Stomach (tissue), 9 donors: ENCODE measurements around the gene CFB. TPM values are rescaled to one million over a fixed set of nuclear protein-coding genes. Genes with fewer than 3 reads are reported as not detected.
"Not testable (repeated sequence)": the region's sequence is repeated elsewhere in the genome, so short reads cannot be mapped to it uniquely, and the experiment has no call there.

Experiments
- DNase-seq, 2 donors: peaks; one replicate each; pipeline versions ENCODE4 v3.0.0 to v3.0.0-alpha.2; 2013 to 2019
- H3K27ac ChIP-seq, 5 donors: fragments of 200-600 bp in 4 of 5; sonication (generic) in 4 of 5; one replicate each; pipeline ENCODE4 v1.5.1; 2013 to 2019; ENCODE audit warnings: mild to moderate bottlenecking in 1 of 5, moderate library complexity in 1 of 5
- H3K27me3 ChIP-seq, 3 donors: fragments of 200-600 bp; sonication (generic); one replicate each; pipeline ENCODE4 v1.5.1; 2017 to 2019; ENCODE audit warnings: mixed run types in 1 of 3
- H3K36me3 ChIP-seq, 4 donors: fragments of 200-600 bp; sonication (generic); 1 replicate in 3 of 4; 2 replicates in 1 of 4; pipeline ENCODE4 v1.5.1; 2016 to 2019
- H3K4me1 ChIP-seq, 4 donors: fragments of 200-600 bp; sonication (generic); one replicate each; pipeline ENCODE4 v1.5.1; 2016 to 2019
- H3K4me3 ChIP-seq, 4 donors: fragments of 200-600 bp; sonication (generic) in 3 of 4; one replicate each; pipeline ENCODE4 v1.5.1; 2016 to 2019; ENCODE audit warnings: mild to moderate bottlenecking in 1 of 4
- H3K9me3 ChIP-seq, 4 donors: fragments of 200-600 bp; sonication (generic); one replicate each; pipeline ENCODE4 v1.5.1; 2016 to 2019
- EP300 ChIP-seq: sonication (generic); formaldehyde crosslinking; IDR thresholded peaks from one replicate; pipeline ENCODE4 v1.6.1; 2017; ENCODE audit warnings: antibody characterized with exemption
- POLR2A ChIP-seq, 4 donors: fragments of 450-650 bp; IDR thresholded peaks; one replicate each; pipeline ENCODE4 v1.6.1; 2016; ENCODE audit warnings: antibody characterized with exemption in 4 of 4, control low read depth in 2 of 4, mild to moderate bottlenecking in 1 of 4, moderate library complexity in 1 of 4
- POLR2AphosphoS5 ChIP-seq, 3 donors: sonication (generic); formaldehyde crosslinking; IDR thresholded peaks; one replicate each; pipeline ENCODE4 v1.6.1; 2016; ENCODE audit warnings: antibody characterized with exemption in 3 of 3
- WGBS, 5 donors: extraction: QIAGEN DNeasy Blood & Tissue Kit in 3 of 5; methylation state at CpG; one replicate each; pipeline versions ENCODE4 v1.1.5 to v1.1.7; 2013 to 2018; 5-methylcytosine and 5-hydroxymethylcytosine counted together
- intact Hi-C: fragments of 100-400 bp; cut with DNase I; formaldehyde crosslinking; loops from one replicate; pipeline ENCODE4 v1.15.1; 2023; ENCODE audit warnings: low total_unique reads
- polyA plus RNA-seq, 3 donors: library from polyadenylated mRNA; stranded (reverse); fragments of 200-250 nt; gene quantifications; one replicate each; pipeline ENCODE4 v1.2.3, GENCODE V29; 2013
- total RNA-seq, 5 donors: library from RNA; depleted of rRNA; stranded (reverse); fragments of >200 nt; gene quantifications; one replicate each; pipeline versions ENCODE4 v1.1.0 to v1.2.3, GENCODE V29; 2014 to 2016
- TF ChIP-seq, protein P1 (sequence below), 7 experiments: fragments of 450-650 bp in 4 of 7; fragments of 200-600 bp in 3 of 7; sonication (generic) in 3 of 7; IDR thresholded peaks; one replicate each; pipeline ENCODE4 v1.5.1; 2016 to 2019; ENCODE audit warnings: antibody characterized with exemption in 7 of 7, control low read depth in 2 of 7, mild to moderate bottlenecking in 1 of 7
- donor health status: healthy with polysubstance abuse.
- donor health status: Bipolar disorder and iron deficiency.
- donor health status: healthy.

CFB gene
- total and polyA plus RNA-seq, 8 donors = 8.4 to 316 (median 175) TPM

DNA sequence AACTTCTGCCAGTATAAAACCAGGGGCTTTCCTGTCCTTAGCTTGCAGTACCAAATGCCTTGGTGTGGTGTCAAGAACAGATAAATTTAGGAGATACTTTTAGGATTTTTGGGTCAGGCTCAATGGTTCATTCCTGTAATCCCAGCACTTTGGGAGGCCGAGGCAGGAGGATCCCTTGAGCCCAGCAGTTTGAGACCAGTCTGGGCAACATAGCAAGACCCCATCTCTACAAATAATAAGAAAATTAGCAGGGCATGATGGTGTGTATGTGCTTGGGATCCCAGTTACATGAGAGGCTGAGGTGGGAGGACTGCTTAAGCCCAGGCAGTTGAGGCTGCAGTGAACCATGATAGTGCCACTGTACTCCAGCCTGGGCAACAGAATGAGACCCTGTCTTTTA, 40.9 kb upstream of the CFB start:
- Histone ChIP-seq H3K27me3 (no peaks in the 10 kb centered on the region), H3K4me3 (no peak overlapping the region), H3K9me3 (no peaks in the 10 kb centered on the region), H3K36me3 (no peaks in the 10 kb centered on the region), H3K27ac (no peak overlapping the region), H3K4me1 (peaks cover 16 to 43% (median 31%) of the 10 kb centered on the region in 4 donors)
- WGBS, 5 donors = 81 to 100% (median 90%) methylated on average over 1 of the region's 1 CpG
- TF ChIP-seq EP300 (no peak), POLR2A (IDR thresholded peaks at IDR 0.05) (no peak), POLR2AphosphoS5 (IDR thresholded peaks at IDR 0.05) (no peak)
- TF ChIP-seq, protein P1, sequence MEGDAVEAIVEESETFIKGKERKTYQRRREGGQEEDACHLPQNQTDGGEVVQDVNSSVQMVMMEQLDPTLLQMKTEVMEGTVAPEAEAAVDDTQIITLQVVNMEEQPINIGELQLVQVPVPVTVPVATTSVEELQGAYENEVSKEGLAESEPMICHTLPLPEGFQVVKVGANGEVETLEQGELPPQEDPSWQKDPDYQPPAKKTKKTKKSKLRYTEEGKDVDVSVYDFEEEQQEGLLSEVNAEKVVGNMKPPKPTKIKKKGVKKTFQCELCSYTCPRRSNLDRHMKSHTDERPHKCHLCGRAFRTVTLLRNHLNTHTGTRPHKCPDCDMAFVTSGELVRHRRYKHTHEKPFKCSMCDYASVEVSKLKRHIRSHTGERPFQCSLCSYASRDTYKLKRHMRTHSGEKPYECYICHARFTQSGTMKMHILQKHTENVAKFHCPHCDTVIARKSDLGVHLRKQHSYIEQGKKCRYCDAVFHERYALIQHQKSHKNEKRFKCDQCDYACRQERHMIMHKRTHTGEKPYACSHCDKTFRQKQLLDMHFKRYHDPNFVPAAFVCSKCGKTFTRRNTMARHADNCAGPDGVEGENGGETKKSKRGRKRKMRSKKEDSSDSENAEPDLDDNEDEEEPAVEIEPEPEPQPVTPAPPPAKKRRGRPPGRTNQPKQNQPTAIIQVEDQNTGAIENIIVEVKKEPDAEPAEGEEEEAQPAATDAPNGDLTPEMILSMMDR (IDR thresholded peaks at IDR 0.05) = no peak
- no peak for DNase-seq
- intact Hi-C loops = loop anchor here (5.0 kb wide), 1 partner anchor 47 kb away; no protein-coding TSS in a partner anchor

DNA sequence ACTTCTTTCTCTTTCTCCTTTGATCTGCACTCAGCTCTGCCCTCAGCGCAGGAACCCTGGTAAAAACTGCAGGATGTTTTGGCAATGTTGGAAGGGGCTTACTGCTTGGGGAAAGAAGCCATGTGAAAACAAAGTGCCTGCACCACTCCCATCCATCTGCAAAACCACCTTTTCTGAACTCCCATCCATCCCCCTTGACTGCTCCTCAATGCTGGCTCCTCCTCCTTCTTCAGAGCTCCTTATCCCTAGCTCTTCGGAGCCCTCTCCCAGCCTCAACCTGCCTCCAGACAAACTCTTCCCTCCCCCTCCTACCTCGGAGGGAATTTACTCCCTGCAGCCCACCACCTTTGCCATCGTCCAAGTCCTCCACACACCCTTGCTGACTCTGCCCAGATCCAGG, 39.8 kb upstream of the CFB start:
- Histone ChIP-seq H3K36me3 (no peaks in the 10 kb centered on the region), H3K4me3 (no peak overlapping the region), H3K4me1 (peaks cover 11 to 36% (median 22%) of the 10 kb centered on the region in 4 donors), H3K9me3 (no peaks in the 10 kb centered on the region), H3K27ac (no peak overlapping the region), H3K27me3 (no peaks in the 10 kb centered on the region)
- no peak for DNase-seq
- no peak for TF ChIP-seq POLR2A (IDR thresholded peaks at IDR 0.05)
- TF ChIP-seq, protein P1 (IDR thresholded peaks at IDR 0.05) = no peak
- TF ChIP-seq EP300 = no peak
- no peak for TF ChIP-seq POLR2AphosphoS5 (IDR thresholded peaks at IDR 0.05)
- intact Hi-C loops = loop anchor here (5.0 kb wide), 1 partner anchor 46 kb away; no protein-coding TSS in a partner anchor
- WGBS, 5 donors = 30 to 46% (median 41%) methylated on average over 4 of the region's 4 CpGs

DNA sequence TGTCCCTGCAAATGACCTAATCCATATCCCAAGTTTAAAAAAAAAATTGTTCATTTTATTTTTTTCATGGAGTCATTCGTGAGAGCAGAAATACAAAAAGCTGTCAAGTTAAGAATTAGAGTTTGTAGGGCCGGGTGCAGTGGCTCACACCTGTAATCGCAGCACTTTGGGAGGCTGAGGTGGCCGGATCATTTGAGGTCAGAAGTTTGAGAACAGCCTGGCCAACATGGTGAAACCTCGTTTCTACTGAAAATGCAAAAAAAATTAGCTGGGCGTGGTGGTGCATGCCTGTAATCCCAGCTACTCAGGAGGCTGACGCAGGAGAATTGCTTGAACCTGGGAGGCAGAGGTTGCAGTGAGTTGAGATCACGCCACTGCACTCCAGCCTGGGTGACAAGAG, 39.2 kb upstream of the CFB start:
- peaks cover 9 to 36% (median 19%) of the 10 kb centered on the region in 4 donors for H3K4me1 ChIP-seq
- not testable (repeated sequence) for DNase-seq, H3K9me3 ChIP-seq, H3K4me3 ChIP-seq, H3K36me3 ChIP-seq, H3K27me3 ChIP-seq, H3K27ac ChIP-seq
- intact Hi-C loops = loop anchor here (5.0 kb wide), 1 partner anchor 46 kb away; no protein-coding TSS in a partner anchor
- WGBS, 5 donors = 74 to 82% (median 77%) methylated on average over 8 of the region's 8 CpGs

DNA sequence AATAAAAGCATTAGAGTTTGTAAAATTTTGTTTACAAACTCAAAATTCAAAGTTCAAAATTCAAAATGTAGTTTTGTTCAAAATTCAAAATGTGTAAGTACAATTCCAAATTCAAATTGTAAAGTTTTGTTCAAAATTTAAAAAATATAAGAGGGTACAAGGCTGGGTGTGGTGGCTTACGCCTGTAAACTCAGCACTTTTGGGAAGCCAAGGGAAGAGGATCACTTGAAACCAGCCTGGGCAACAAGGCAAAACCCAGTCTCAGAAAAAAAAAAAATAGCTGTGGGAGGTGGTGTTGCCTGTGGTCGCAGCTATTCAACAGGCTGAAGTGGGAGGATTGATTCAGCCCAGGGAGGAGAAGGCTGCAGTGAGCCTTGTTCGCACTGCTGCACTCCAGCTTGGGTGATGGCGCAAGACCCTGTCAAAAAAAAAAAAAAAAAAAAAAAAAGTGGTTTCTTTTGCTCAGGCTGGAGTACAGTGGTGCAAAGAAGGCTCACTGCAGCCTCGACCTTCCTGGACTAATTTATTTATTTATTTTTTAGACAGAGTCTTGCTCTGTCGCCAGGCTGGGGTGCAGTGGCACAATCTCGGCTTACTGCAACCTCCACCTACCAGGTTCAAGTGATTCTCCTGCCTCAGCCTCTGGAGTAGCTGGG, 38.6 kb upstream of the CFB start:
- H3K36me3 ChIP-seq = no peaks in the 10 kb centered on the region
- no peak overlapping the region for H3K4me3 ChIP-seq
- H3K4me1 ChIP-seq = peaks cover 9 to 38% (median 19%) of the 10 kb centered on the region in 4 donors
- intact Hi-C loops = loop anchor here (5.0 kb wide), 1 partner anchor 45 kb away; no protein-coding TSS in a partner anchor
- TF ChIP-seq, protein P1 (IDR thresholded peaks at IDR 0.05) = no peak
- TF ChIP-seq POLR2AphosphoS5 (IDR thresholded peaks at IDR 0.05) (no peak), EP300 (no peak), POLR2A (IDR thresholded peaks at IDR 0.05) (no peak)
- H3K27me3 ChIP-seq = no peaks in the 10 kb centered on the region
- no peaks in the 10 kb centered on the region for H3K9me3 ChIP-seq
- no peak overlapping the region for H3K27ac ChIP-seq
- 48 to 63% (median 59%) methylated on average over 7 of the region's 7 CpGs for WGBS, 5 donors
- DNase-seq = no peak

DNA sequence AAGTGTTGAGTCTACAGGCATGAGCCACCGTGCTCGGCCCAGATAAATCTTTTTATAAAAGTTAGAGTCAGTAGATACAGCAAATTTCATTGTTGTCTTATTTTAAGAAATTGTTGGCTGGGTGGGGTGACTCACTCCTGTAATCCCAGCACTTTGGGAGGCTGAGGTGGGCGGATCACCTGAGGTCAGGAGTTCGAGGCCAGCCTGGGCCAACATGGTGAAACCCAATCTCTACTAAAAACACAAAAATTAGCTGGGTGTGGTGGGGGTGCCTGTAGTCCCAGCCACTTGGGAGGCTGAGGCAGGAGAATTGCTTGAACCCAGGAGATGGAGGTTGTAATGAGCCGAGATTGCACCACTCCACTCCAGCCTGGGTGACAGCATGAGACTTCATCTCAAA, 37.6 kb upstream of the CFB start:
- not testable (repeated sequence) for H3K27ac ChIP-seq, H3K4me3 ChIP-seq, H3K27me3 ChIP-seq, DNase-seq, H3K36me3 ChIP-seq, H3K9me3 ChIP-seq
- H3K4me1 ChIP-seq = peaks cover under 1 to 28% (median 10%) of the 10 kb centered on the region in 4 donors
- WGBS, 5 donors = 81 to 89% (median 82%) methylated on average over 5 of the region's 5 CpGs
- intact Hi-C loops = loop anchor here (5.0 kb wide), 1 partner anchor 44 kb away; no protein-coding TSS in a partner anchor
